ENCODE data around the gene PHLDB1. TPM values are rescaled to one million over a fixed set of nuclear protein-coding genes. Genes with fewer than 3 reads are reported as not detected.
A peak's percentile ranks its signal among the peaks of the same experiment; 100 is the strongest.

The PHLDB1 gene
- polyA plus RNA-seq, 1 donor (not counting 4 experiments of a cell fraction or from before 2014, with no cell fraction given), result 35.0 TPM

DNA sequence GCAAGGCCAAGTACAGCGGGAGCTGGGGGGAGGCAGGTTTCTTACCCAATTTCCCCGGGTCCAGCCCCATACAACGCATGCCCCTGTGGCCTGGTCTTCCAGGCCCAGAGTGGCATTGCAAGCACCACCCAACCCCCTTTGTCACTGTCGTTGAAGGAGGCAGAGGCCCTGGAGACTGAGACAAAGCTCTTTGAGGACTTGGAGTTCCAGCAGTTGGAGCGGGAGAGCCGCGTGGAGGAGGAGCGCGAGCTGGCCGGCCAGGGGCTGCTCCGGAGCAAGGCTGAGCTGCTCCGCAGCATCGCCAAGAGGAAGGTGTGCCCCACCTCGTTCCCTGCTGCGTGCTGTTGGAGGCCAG is 27.8 kb downstream of the PHLDB1 start:
- no peak for TF ChIP-seq EZH2 (IDR thresholded peaks at IDR 0.05; ENCODE audit: low read length)
- TF ChIP-seq, protein P1, sequence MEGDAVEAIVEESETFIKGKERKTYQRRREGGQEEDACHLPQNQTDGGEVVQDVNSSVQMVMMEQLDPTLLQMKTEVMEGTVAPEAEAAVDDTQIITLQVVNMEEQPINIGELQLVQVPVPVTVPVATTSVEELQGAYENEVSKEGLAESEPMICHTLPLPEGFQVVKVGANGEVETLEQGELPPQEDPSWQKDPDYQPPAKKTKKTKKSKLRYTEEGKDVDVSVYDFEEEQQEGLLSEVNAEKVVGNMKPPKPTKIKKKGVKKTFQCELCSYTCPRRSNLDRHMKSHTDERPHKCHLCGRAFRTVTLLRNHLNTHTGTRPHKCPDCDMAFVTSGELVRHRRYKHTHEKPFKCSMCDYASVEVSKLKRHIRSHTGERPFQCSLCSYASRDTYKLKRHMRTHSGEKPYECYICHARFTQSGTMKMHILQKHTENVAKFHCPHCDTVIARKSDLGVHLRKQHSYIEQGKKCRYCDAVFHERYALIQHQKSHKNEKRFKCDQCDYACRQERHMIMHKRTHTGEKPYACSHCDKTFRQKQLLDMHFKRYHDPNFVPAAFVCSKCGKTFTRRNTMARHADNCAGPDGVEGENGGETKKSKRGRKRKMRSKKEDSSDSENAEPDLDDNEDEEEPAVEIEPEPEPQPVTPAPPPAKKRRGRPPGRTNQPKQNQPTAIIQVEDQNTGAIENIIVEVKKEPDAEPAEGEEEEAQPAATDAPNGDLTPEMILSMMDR (optimal IDR thresholded peaks at IDR 0.05 in 1 of 3, IDR thresholded peaks at IDR 0.05 in 1 of 3, conservative IDR thresholded peaks at IDR 0.05 in 1 of 3; ENCODE audit: extremely low read depth in 1 of 3, insufficient read depth in 2 of 3, low read length in 3 of 3), result no peak
- Histone ChIP-seq H3K9ac (ENCODE audit: control insufficient read depth, extremely low read depth, insufficient read depth, low read length) (no peak overlapping the region), H3K27ac (ENCODE audit: control insufficient read depth, insufficient read depth, low read length) (no peak overlapping the region), H3K4me2 (ENCODE audit: control insufficient read depth, extremely low read depth, insufficient read depth, low read depth, low read length) (peak overlapping the region; percentile 72), H3K27me3 (ENCODE audit: control insufficient read depth, extremely low read depth, insufficient read depth, low read length) (no peaks in the 10 kb centered on the region), H3K4me1 (ENCODE audit: control insufficient read depth, extremely low read depth, insufficient read depth, low read length) (peaks cover 17% of the 10 kb centered on the region), H3K79me2 (ENCODE audit: control insufficient read depth, insufficient read depth, low read length) (no peaks in the 10 kb centered on the region), H3K9me1 (ENCODE audit: control insufficient read depth, extremely low read depth, insufficient read depth, low read length) (peaks cover 3% of the 10 kb centered on the region), H2AFZ (ENCODE audit: control insufficient read depth, low read length) (no peak overlapping the region), H4K20me1 (ENCODE audit: control insufficient read depth, extremely low read depth, insufficient read depth, low read length) (peaks cover 3% of the 10 kb centered on the region), H3K36me3 (ENCODE audit: control insufficient read depth in 2 of 2, extremely low read depth in 1 of 2, insufficient read depth in 2 of 2, low read length in 2 of 2) (peaks cover 23 to 42% of the 10 kb centered on the region in 2 experiments), H3K4me3 (ENCODE audit: control insufficient read depth in 2 of 3, extremely low read depth in 1 of 3, insufficient read depth in 2 of 3, low read depth in 1 of 3, low read length in 3 of 3) (no peak overlapping the region), H3K9me3 (ENCODE audit: control insufficient read depth, low read depth, low read length) (no peaks in the 10 kb centered on the region)
- dilution Hi-C loops (cut with MboI; ENCODE audit: extremely low pct_ligation_motif_present, low sequenced_read_pairs), result no loop called here
- FAIRE-seq (no peak), DNase-seq (ENCODE audit: low read depth, low spot score) (no peak)

DNA sequence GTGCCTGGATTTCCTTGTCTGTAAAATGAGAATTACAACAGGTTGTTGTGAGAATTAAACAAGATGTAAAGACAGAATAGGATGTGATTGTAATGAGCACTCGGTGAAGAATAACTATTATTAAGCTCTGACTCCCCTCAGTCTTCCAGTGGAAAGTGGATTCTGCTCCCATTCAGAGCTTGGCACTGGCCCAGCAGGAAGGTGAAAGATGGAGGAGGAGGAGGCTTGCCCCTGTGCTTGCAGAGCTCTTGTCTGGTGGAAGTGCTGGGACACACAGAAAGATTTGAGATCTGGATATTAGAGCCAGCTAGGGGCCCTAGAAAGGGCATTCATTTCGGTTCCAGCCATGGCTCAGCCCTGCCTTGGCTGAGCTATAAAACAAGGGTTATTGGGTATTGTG is 28.2 kb downstream of the PHLDB1 start:
- H3K9ac ChIP-seq (ENCODE audit: control insufficient read depth, extremely low read depth, insufficient read depth, low read length), result no peak overlapping the region
- no peak overlapping the region for H3K4me2 ChIP-seq (ENCODE audit: control insufficient read depth, extremely low read depth, insufficient read depth, low read depth, low read length)
- H3K36me3 ChIP-seq (ENCODE audit: control insufficient read depth in 2 of 2, extremely low read depth in 1 of 2, insufficient read depth in 2 of 2, low read length in 2 of 2), result peaks cover 23 to 43% of the 10 kb centered on the region in 2 experiments
- TF ChIP-seq EZH2 (IDR thresholded peaks at IDR 0.05; ENCODE audit: low read length), result no peak
- TF ChIP-seq, protein P1 (optimal IDR thresholded peaks at IDR 0.05 in 1 of 3, IDR thresholded peaks at IDR 0.05 in 1 of 3, conservative IDR thresholded peaks at IDR 0.05 in 1 of 3; ENCODE audit: extremely low read depth in 1 of 3, insufficient read depth in 2 of 3, low read length in 3 of 3), result no peak
- H2AFZ ChIP-seq (ENCODE audit: control insufficient read depth, low read length), result no peak overlapping the region
- peaks cover 3% of the 10 kb centered on the region for H3K9me1 ChIP-seq (ENCODE audit: control insufficient read depth, extremely low read depth, insufficient read depth, low read length)
- no peaks in the 10 kb centered on the region for H3K27me3 ChIP-seq (ENCODE audit: control insufficient read depth, extremely low read depth, insufficient read depth, low read length)
- no peaks in the 10 kb centered on the region for H3K9me3 ChIP-seq (ENCODE audit: control insufficient read depth, low read depth, low read length)
- FAIRE-seq, result no peak
- H3K27ac ChIP-seq (ENCODE audit: control insufficient read depth, insufficient read depth, low read length), result no peak overlapping the region
- H3K4me1 ChIP-seq (ENCODE audit: control insufficient read depth, extremely low read depth, insufficient read depth, low read length), result peaks cover 13% of the 10 kb centered on the region
- H4K20me1 ChIP-seq (ENCODE audit: control insufficient read depth, extremely low read depth, insufficient read depth, low read length), result peaks cover 3% of the 10 kb centered on the region
- no peak overlapping the region for H3K4me3 ChIP-seq (ENCODE audit: control insufficient read depth in 2 of 3, extremely low read depth in 1 of 3, insufficient read depth in 2 of 3, low read depth in 1 of 3, low read length in 3 of 3)
- dilution Hi-C loops (cut with MboI; ENCODE audit: extremely low pct_ligation_motif_present, low sequenced_read_pairs), result no loop called here
- H3K79me2 ChIP-seq (ENCODE audit: control insufficient read depth, insufficient read depth, low read length), result no peaks in the 10 kb centered on the region
- DNase-seq (ENCODE audit: low read depth, low spot score), result no peak

All from keratinocyte (primary cell).